HCT116 (cell line): Measurements from ENCODE around the gene PCTP. TPM values are rescaled to one million over a fixed set of nuclear protein-coding genes. Genes with fewer than 3 reads are reported as not detected.

Experiments used
- ATAC-seq: fragments of 200-7000 bp; cut with Tn5 transposase; 2 replicates; pipeline ENCODE4 v1.9.1; 2020; ENCODE audit warnings: mild to moderate bottlenecking, moderate library complexity
- BruUV-seq: library from RNA; stranded (reverse); fragments of 400-500 nt; replicated peaks from 2 replicates; lab custom pipeline; 2021; lab: Mats Ljungman, UMichigan
- CTCF ChIA-PET: fragments of 300-600 bp; sonication (Branson Sonifier 250); formaldehyde crosslinking; loops from one replicate; lab custom pipeline; 2021; ENCODE audit warnings: antibody characterized with exemption; lab: Charles Lee
- POLR2A ChIA-PET: fragments of 300-600, 350-600 bp; sonication (Branson Sonifier 250); formaldehyde crosslinking; loops from one replicate; lab custom pipeline; 2021; ENCODE audit warnings: antibody characterized with exemption; lab: Charles Lee
- RAD21 ChIA-PET, 2 experiments: fragments of 300-600 bp; sonication (Branson Sonifier 250); formaldehyde crosslinking; loops; one replicate each; lab custom pipeline; 2023; ENCODE audit warnings: low total read pairs in 2 of 2; ENCODE audit not compliant: uncharacterized antibody in 2 of 2, unreplicated experiment in 2 of 2, low non-redundant PET in 1 of 2; lab: Charles Lee
- DNase-seq: peaks from one replicate; pipeline ENCODE4 v3.0.0-alpha.2; 2010; ENCODE audit warnings: low read depth, low spot score
- H2AFZ ChIP-seq: fragments of 200-600 bp; shearing (Covaris generic), sonication (generic); 2 replicates; pipeline ENCODE4 v1.6.1; 2017; ENCODE audit warnings: low read depth, mixed run types, mixed read lengths, antibody characterized with exemption, low read length; ENCODE audit not compliant: poor library complexity, severe bottlenecking
- H3K27ac ChIP-seq: 2 replicates; pipeline ENCODE4 v1.5.1; 2012; ENCODE audit warnings: low read depth, low read length
- H3K27me3 ChIP-seq: fragments of 200-600 bp; sonication (generic); 2 replicates; pipeline ENCODE4 v1.6.1; 2016; ENCODE audit warnings: mixed run types, low read length, mixed read lengths; ENCODE audit not compliant: insufficient read depth
- H3K36me3 ChIP-seq, 2 experiments: fragments of 200-500 bp in 1 of 2; fragments of 200-600 bp in 1 of 2; sonication (Bioruptor generic) in 1 of 2; sonication (generic) in 1 of 2; 2 replicates each; pipeline versions ENCODE4 v1.5.1 to v1.6.1; 2014 to 2016; ENCODE audit warnings: low read length in 2 of 2, inconsistent platforms in 1 of 2, mixed read lengths in 1 of 2, mixed run types in 1 of 2; ENCODE audit not compliant: insufficient read depth in 2 of 2, control insufficient read depth in 1 of 2
- H3K4me1 ChIP-seq, 2 experiments: fragments of 200-600 bp in 1 of 2; sonication (generic) in 1 of 2; 2 replicates each; pipeline versions ENCODE4 v1.5.1 to v1.6.1; 2012 to 2017; ENCODE audit warnings: low read length in 2 of 2, inconsistent platforms in 1 of 2, mild to moderate bottlenecking in 1 of 2, mixed read lengths in 1 of 2, mixed run types in 1 of 2, moderate library complexity in 1 of 2; ENCODE audit not compliant: insufficient read depth in 2 of 2, control insufficient read depth in 1 of 2
- H3K4me2 ChIP-seq: fragments of 200-600 bp; sonication (generic); 2 replicates; pipeline ENCODE4 v1.6.1; 2017; ENCODE audit warnings: mixed run types, low read length, mixed read lengths
- H3K4me3 ChIP-seq, 2 experiments: fragments of 200-600 bp in 1 of 2; sonication (generic) in 1 of 2; replicated peaks in 1 of 2; 2 replicates each; pipeline ENCODE4 v1.5.1; 2011 to 2016; ENCODE audit warnings: low read length in 2 of 2, control low read depth in 1 of 2, low read depth in 1 of 2, mild to moderate bottlenecking in 1 of 2, mixed read lengths in 1 of 2, mixed run types in 1 of 2
- H3K79me2 ChIP-seq: fragments of 200-600 bp; sonication (generic); 2 replicates; pipeline ENCODE4 v1.6.1; 2017; ENCODE audit warnings: mild to moderate bottlenecking, mixed run types, low read length, moderate library complexity, mixed read lengths; ENCODE audit not compliant: insufficient read depth
- H3K9ac ChIP-seq: fragments of 200-600 bp; sonication (generic); 2 replicates; pipeline ENCODE4 v1.6.1; 2016; ENCODE audit warnings: low read length, mixed read lengths
- H3K9me2 ChIP-seq: fragments of 200-600 bp; sonication (generic), shearing (Covaris generic); 2 replicates; pipeline ENCODE4 v1.6.1; 2017; ENCODE audit warnings: mixed run types, mild to moderate bottlenecking, moderate library complexity; ENCODE audit not compliant: insufficient read depth
- H3K9me3 ChIP-seq, 2 experiments: fragments of 200-500 bp in 1 of 2; fragments of 200-600 bp in 1 of 2; sonication (Bioruptor generic) in 1 of 2; sonication (generic) in 1 of 2; 2 replicates each; pipeline ENCODE4 v1.6.1; 2014 to 2017; ENCODE audit warnings: low read length in 2 of 2, mixed read lengths in 2 of 2, inconsistent platforms in 1 of 2, low read depth in 1 of 2, mild to moderate bottlenecking in 1 of 2, mixed run types in 1 of 2, moderate library complexity in 1 of 2; ENCODE audit not compliant: control insufficient read depth in 1 of 2, insufficient read depth in 1 of 2
- H4K20me1 ChIP-seq: fragments of 200-600 bp; sonication (generic), shearing (Covaris generic); 2 replicates; pipeline ENCODE4 v1.6.1; 2017; ENCODE audit warnings: mixed run types, mild to moderate bottlenecking, moderate library complexity; ENCODE audit not compliant: insufficient read depth
- CBX3 ChIP-seq: IDR thresholded peaks from 2 replicates; pipeline ENCODE4 v1.6.1; 2012; ENCODE audit warnings: low read depth
- CEBPB ChIP-seq: IDR thresholded peaks from 2 replicates; pipeline ENCODE4 v1.6.1; 2012; ENCODE audit warnings: low read depth
- ELF1 ChIP-seq: IDR thresholded peaks from 2 replicates; pipeline ENCODE4 v1.6.1; 2012; ENCODE audit warnings: low read depth, borderline replicate concordance
- EZH2 ChIP-seq: fragments of 200-600 bp; sonication (generic); IDR thresholded peaks from 2 replicates; pipeline ENCODE4 v1.6.1; 2017; ENCODE audit warnings: antibody characterized with exemption, mixed run types
- SIN3A ChIP-seq: IDR thresholded peaks from 2 replicates; pipeline ENCODE4 v1.6.1; 2012; ENCODE audit warnings: low read depth
- YY1 ChIP-seq: IDR thresholded peaks from 2 replicates; pipeline ENCODE4 v1.6.1; 2011; ENCODE audit warnings: low read length, low read depth, moderate library complexity, mild to moderate bottlenecking; ENCODE audit not compliant: insufficient replicate concordance; ENCODE audit errors: extremely low read depth
- ZBTB33 ChIP-seq: IDR thresholded peaks from 2 replicates; pipeline ENCODE4 v1.6.1; 2011; ENCODE audit warnings: mild to moderate bottlenecking, low read length, moderate library complexity; ENCODE audit not compliant: insufficient replicate concordance; ENCODE audit errors: extremely low read depth
- ZNF274 ChIP-seq: fragments of 200-500 bp; sonication (Bioruptor generic); IDR thresholded peaks from 2 replicates; pipeline ENCODE4 v1.6.1; 2014; ENCODE audit warnings: mild to moderate bottlenecking, low read depth, low read length, inconsistent platforms
- intact Hi-C: fragments of 100-400 bp; cut with micrococcal nuclease; formaldehyde crosslinking; loops from 2 replicates; pipeline ENCODE4 v1.10.0; 2022
- total RNA-seq: library from RNA; stranded (reverse); gene quantifications from one replicate; pipeline ENCODE4 v1.2.1, GENCODE V29; 2021; ENCODE audit not compliant: unreplicated experiment

PCTP gene
- total RNA-seq, 1 experiment from 2014 or later, result 16.3 TPM

- ChIA-PET POLR2A (no interaction called here), RAD21 (no interaction called here), CTCF (interaction anchor here (1.3 to 8.4 kb wide), 3 partner anchors 12 to 29 kb away, joined by 3 to 58 read pairs (median 3); partner anchors contain the start of gene PCTP)
- no peak overlapping the region for H3K9ac ChIP-seq
- no peak overlapping the region for H3K4me2 ChIP-seq
- no peaks in the 10 kb centered on the region for H3K4me1 ChIP-seq
- H3K79me2 ChIP-seq, result no peaks in the 10 kb centered on the region
- H3K27ac ChIP-seq, result no peak overlapping the region
- H3K36me3 ChIP-seq, result no peaks in the 10 kb centered on the region
- DNase-seq, result no peak
- no peak for TF ChIP-seq ELF1
- no peak for TF ChIP-seq YY1
- TF ChIP-seq ZNF274, result no peak
- TF ChIP-seq SIN3A, result no peak
- TF ChIP-seq CBX3, result no peak
- TF ChIP-seq CEBPB, result no peak
- no peak for TF ChIP-seq EZH2
- TF ChIP-seq ZBTB33, result no peak
- no peaks in the 10 kb centered on the region for H4K20me1 ChIP-seq
- intact Hi-C loops, result loop anchor here (2.0 kb wide), 1 partner anchor 29 kb away; the partner anchor contains the start of gene PCTP
- no TSS peak for BruUV-seq
- no peak overlapping the region for H2AFZ ChIP-seq
- H3K9me2 ChIP-seq, result no peaks in the 10 kb centered on the region
- no peak for ATAC-seq
- H3K27me3 ChIP-seq, result peaks cover 86% of the 10 kb centered on the region
- no peak overlapping the region for H3K4me3 ChIP-seq
- H3K9me3 ChIP-seq, result no peaks in the 10 kb centered on the region
Measured at GRCh38 chr17:55722016-55722736, 28.7 kb upstream of the PCTP start.
